ENCODE results near the gene PARP8.
A peak's percentile ranks its signal among the peaks of the same experiment; 100 is the strongest.

The PARP8 gene

GRCh38 chr5:50855001-50855400 is 188.6 kb downstream of the PARP8 start:
- DNase-seq, result no peak

DNA sequence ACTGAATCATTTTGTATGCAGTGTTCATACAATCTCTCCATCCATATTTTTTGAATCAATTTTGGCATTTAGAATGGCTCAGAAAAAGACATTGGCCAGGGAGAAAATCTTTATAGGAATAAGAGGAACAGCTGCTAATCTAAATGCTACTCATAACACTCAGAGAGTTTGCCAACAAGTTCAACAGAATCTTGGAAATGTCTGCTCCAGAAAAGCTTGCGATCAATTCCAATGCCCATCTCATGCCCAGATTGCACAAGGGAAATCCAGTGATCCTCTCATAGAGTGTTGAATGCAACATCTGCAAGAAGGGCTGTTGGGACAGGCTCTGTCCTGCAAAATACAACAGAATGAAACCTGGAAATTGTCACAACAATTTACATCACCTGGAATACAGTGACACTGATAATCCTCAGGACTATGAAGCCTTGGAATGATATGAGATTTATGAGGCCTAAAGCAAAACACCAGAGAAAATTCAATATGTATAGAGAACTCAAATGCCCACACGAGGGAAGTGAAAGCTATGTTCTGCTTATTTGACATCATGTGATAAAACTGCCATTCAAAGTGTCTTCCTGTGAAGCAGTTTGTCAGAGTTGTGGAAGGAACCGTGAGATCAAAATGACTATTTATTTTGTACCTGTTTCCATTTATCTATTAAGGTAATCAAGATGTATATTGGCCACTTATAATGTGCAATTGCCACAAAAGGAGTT is 190.1 kb downstream of the PARP8 start:
- DNase-seq, result no peak

GRCh38 chr5:50863534-50864170 is 197.2 kb downstream of the PARP8 start:
- DNase-seq, result no peak

DNA sequence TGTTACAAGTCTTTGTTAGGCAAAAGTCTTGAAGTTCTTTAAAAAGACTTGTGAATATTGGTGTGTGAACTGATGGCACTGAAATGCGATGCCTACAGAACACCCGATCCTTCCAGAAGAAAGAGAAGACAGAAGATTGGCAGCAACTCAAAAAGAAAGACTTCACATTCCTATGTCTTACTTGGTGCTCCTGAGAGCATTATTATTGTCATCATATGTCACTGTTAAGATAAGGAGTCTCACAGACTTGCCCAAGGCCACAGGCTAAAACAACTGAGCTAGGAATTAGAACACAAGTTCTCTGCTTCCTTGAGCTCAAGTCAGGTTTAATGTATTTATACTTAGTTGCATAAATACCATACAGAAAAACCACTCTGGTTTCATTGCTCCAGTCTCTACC is 198.0 kb downstream of the PARP8 start:
- no peak for DNase-seq

GRCh38 chr5:50866415-50866814 is 200.0 kb downstream of the PARP8 start:
- DNase-seq, result no peak

- DNase-seq, result no peak
Observed at GRCh38 chr5:50867140-50867539, 200.7 kb downstream of the PARP8 start.

DNA sequence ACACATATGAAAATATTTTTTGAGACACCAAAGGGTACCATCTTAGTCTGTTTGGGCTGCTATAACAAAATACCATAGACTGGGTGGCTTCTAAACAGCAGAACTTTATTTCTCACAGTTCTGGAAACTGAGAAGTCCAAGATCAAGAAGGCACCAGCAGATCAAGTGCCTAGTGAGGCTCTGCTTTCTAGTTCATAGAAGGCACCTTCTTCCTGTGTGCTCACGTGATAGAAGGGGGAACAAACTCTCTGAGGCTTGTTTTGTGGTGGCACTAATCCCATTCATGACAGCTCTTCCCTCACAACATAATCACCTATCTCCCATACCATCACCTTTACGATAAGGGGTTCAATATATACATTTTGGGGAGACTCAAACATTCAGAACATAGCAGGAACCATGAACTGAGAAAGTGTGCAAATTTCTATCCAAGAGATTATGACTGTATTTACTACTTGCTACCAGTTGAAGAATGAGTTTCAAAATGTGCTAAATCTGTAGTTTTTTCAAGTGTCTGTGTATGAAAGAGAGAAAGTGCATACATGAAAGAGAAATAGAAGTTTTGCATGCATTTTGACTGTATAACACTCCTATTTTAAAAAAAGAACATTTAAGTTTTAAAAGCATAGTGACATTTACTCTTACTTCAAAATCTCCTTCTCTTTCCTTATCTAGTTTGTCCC is 207.3 kb downstream of the PARP8 start:
- no peak for DNase-seq

- no peak for DNase-seq
Observed at GRCh38 chr5:50874306-50875001, 208.0 kb downstream of the PARP8 start.

DNA sequence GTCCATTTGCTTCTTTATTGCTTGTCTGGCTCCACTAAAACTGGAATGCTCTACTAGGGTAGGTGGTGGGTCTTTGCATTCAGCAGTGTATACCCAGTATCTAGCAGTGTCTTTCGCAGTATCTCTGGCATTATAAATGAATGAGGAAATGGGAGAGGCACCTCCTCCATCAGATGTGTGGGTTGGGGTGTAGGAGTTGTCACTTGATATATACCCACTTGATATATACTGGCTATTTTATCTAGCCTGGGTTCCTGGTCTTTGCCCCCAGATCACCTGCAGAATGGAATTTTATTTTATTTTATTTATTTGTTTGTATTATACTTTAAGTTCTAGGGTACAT is 208.5 kb downstream of the PARP8 start:
- DNase-seq, result no peak

- DNase-seq, result no peak
Observed at GRCh38 chr5:50878470-50878869, 212.0 kb downstream of the PARP8 start.

DNA sequence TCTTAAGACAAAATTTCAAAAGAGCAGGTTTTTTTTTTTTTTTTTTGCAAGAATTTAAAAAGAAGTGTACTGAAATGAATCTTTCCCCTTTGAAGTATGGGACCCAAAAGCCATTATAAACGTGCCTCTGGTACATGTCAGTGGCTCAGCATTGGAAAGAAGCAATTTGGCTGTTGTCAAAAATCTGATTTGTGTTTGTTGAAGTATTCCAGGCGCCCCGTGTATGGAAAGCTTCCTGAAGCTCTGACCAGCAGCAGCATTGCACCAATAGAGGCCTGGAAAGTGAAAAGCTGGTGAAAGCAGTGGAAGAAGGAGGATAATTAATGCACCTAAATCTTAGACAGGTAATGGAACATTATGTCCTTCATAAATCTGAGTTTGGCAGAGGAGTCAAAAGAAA is 215.0 kb downstream of the PARP8 start:
- DNase-seq, result no peak

DNA sequence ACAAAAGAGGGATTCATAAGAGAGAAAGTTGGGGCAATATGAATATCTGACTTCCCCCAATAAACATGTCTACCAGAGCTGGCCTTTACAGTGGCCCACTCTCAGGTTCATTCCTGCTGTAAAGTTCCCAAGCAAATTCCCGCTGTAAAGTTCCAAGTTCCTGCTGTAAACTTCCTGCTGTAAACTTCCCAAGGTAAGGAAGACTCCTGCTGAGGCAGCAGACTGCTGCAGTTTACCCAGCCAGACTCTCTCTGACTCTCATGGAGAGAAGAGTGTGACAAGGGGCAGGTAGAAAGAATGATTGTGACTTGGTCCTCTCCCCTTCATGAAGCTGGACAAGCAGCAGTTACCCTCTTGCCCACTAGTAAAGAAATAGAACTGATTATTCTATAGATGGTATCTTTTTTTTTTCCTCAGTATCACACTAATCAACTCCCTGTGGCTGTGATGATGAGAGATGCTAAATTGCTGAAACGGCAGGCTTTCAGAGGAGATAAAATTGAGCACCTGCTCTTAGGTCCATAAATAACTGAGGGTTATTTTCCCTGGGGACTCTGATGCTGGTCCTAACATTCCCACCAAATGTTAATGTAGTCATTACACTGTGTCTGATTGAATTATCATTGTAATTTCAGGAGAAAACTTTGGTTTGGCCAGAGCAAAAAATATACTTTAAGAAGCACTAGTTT is 220.4 kb downstream of the PARP8 start:
- DNase-seq, result no peak

DNA sequence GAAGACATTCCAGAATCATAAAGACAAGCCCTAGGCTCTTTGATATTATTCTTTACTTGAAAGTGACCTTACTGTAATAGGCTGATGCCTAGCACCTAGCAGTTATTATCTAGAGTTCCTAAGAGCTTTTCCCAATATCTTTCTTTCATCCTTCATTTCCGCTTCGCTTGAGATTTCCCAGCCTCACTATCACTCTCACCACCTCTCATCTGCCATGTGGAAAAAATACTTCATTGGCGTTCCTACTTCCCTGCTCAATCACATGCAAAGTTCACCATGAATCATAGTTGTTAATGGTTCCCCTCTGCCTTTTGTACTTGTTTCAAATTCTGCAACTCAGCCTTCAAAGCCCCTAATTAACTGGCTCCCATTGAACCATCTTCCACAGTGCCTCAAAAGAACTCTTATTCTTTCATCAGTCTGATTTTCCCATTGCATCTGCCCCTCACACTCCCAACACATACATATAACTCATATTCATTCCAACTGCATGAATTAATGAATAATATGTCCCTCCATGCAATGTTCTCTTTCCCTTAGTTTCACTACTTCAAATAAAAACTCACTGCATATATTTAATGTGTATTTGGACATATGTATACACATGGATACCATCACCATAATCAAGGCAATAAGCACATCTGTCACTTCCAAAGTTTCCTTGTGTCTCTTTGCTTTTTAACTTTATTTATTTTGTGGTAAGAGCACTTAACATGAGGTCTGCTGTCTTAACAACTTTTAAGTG is 221.6 kb downstream of the PARP8 start:
- no peak for DNase-seq

DNA sequence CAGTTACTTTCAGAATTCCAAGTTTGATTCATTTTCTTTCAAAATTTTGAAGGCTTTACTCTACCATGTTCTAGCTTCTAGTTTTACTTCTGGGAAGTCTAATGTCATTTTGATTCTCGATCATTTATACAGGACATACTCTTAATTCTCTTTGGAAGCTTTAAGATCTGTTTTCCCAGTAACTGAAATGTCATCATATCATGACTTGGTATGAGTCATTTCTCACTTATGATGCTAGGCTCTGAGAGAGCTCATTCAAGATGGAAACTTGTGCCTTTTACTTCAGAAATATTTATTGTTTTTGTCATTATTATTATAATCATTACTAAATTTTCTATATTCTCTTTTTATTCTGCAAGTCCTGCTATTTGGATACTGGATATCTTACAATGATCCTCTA is 222.3 kb downstream of the PARP8 start:
- no peak for DNase-seq

DNA sequence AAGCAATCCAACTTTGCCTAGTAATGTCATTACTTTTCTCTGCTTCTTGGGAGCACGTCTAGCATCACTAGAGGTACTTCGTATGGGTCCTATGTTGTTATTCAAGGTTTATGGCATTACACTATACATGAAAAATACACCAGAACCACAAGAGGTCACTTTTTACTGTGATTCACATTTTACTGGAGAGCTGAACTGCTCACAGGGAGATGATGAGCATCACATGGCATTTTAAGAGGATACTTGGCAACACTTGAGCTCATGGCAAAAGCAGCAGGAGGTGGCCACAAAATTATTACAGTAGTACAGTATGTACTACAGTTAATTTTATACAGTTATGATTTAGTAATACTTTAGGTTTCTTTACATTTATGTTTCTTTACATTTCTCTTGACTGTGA is 223.4 kb downstream of the PARP8 start:
- DNase-seq, result peak in 1 of 2 experiments; percentile 17

Data from NCI-H2081 (cell line).